Keratinocyte (primary cell): ENCODE measurements around the gene DYDC1. TPM values are rescaled to one million over a fixed set of nuclear protein-coding genes. Genes with fewer than 3 reads are reported as not detected.

ENCODE experiments used
- DNase-seq: peaks from one replicate; pipeline ENCODE4 v3.0.0-alpha.2; 2011; ENCODE audit warnings: low read depth, missing footprints, low spot score
- FAIRE-seq: peaks from 2 replicates; lab custom pipeline; 2011; peaks lifted over from hg19 to GRCh38; lab: Jason Lieb, UNC
- H2AFZ ChIP-seq: 2 replicates; pipeline ENCODE4 v1.6.0; 2012; ENCODE audit warnings: low read length, control low read depth, inconsistent platforms; ENCODE audit not compliant: control insufficient read depth
- H3K27ac ChIP-seq: 2 replicates; pipeline ENCODE4 v1.5.1; 2011; ENCODE audit warnings: low read length; ENCODE audit not compliant: control insufficient read depth, insufficient read depth
- H3K27me3 ChIP-seq: 3 replicates; pipeline ENCODE4 v1.6.0; 2011; ENCODE audit warnings: low read length; ENCODE audit not compliant: control insufficient read depth, insufficient read depth; ENCODE audit errors: extremely low read depth
- H3K36me3 ChIP-seq, 2 experiments: 2 replicates in 1 of 2; 3 replicates in 1 of 2; pipeline ENCODE4 v1.5.1; 2011; ENCODE audit warnings: low read length in 2 of 2, mild to moderate bottlenecking in 1 of 2; ENCODE audit not compliant: control insufficient read depth in 2 of 2, insufficient read depth in 2 of 2; ENCODE audit errors: extremely low read depth in 1 of 2
- H3K4me1 ChIP-seq: 3 replicates; pipeline ENCODE4 v1.5.1; 2011; ENCODE audit warnings: low read length; ENCODE audit not compliant: control insufficient read depth, insufficient read depth; ENCODE audit errors: extremely low read depth
- H3K4me2 ChIP-seq: 3 replicates; pipeline ENCODE4 v1.6.0; 2011; ENCODE audit warnings: low read depth, low read length; ENCODE audit not compliant: control insufficient read depth, insufficient read depth; ENCODE audit errors: extremely low read depth
- H3K4me3 ChIP-seq, 3 experiments: fragments of 200-600 bp in 1 of 3; sonication (generic) in 1 of 3; 2 replicates in 2 of 3; 3 replicates in 1 of 3; pipeline ENCODE4 v1.5.1; 2011 to 2016; ENCODE audit warnings: low read length in 3 of 3, mild to moderate bottlenecking in 3 of 3, control low read depth in 2 of 3, inconsistent platforms in 1 of 3, low read depth in 1 of 3, mixed read lengths in 1 of 3, mixed run types in 1 of 3, moderate library complexity in 1 of 3; ENCODE audit not compliant: control insufficient read depth in 2 of 3, insufficient read depth in 2 of 3; ENCODE audit errors: extremely low read depth in 1 of 3
- H3K79me2 ChIP-seq: 2 replicates; pipeline ENCODE4 v1.6.0; 2012; ENCODE audit warnings: low read length; ENCODE audit not compliant: control insufficient read depth, insufficient read depth
- H3K9ac ChIP-seq: 3 replicates; pipeline ENCODE4 v1.6.0; 2011; ENCODE audit warnings: low read length; ENCODE audit not compliant: control insufficient read depth, insufficient read depth; ENCODE audit errors: extremely low read depth
- H3K9me1 ChIP-seq: 3 replicates; pipeline ENCODE4 v1.6.0; 2011; ENCODE audit warnings: low read length; ENCODE audit not compliant: control insufficient read depth, insufficient read depth; ENCODE audit errors: extremely low read depth
- H3K9me3 ChIP-seq: 2 replicates; pipeline ENCODE4 v1.5.1; 2012; ENCODE audit warnings: low read depth, low read length; ENCODE audit not compliant: control insufficient read depth
- H4K20me1 ChIP-seq: 3 replicates; pipeline ENCODE4 v1.6.0; 2011; ENCODE audit warnings: low read length; ENCODE audit not compliant: control insufficient read depth, insufficient read depth; ENCODE audit errors: extremely low read depth
- CTCF ChIP-seq, 3 experiments: IDR thresholded peaks in 1 of 3; conservative IDR thresholded peaks in 1 of 3; optimal IDR thresholded peaks in 1 of 3; 2 replicates in 2 of 3; 3 replicates in 1 of 3; pipeline versions ENCODE3 to v1.5.1; 2011; ENCODE audit warnings: low read length in 3 of 3, mild to moderate bottlenecking in 3 of 3, moderate library complexity in 2 of 3, control low read depth in 1 of 3, inconsistent platforms in 1 of 3; ENCODE audit not compliant: insufficient read depth in 2 of 3; ENCODE audit errors: extremely low read depth in 1 of 3
- EZH2 ChIP-seq: IDR thresholded peaks from one replicate; pipeline ENCODE4 v1.6.1; 2012; ENCODE audit warnings: inconsistent platforms, mild to moderate bottlenecking, low read length, moderate library complexity
- dilution Hi-C: fragments of 300-500 bp; cut with MboI; formaldehyde crosslinking; loops from one replicate; pipeline ENCODE4 v1.7.0; 2020; ENCODE audit warnings: low sequenced_read_pairs; ENCODE audit not compliant: extremely low pct_ligation_motif_present
- polyA plus RNA-seq, 5 experiments: library from polyadenylated mRNA; depleted of rRNA in 3 of 5; stranded (reverse) in 3 of 5; stranded (forward) in 1 of 5; unstranded in 1 of 5; fragments of >200 nt; gene quantifications; 1 replicate in 1 of 5; 2 replicates in 3 of 5; 3 replicates in 1 of 5; pipeline versions ENCODE4 v1.2.1 to v1.2.3, GENCODE V29; 2011 to 2012; ENCODE audit warnings: missing spikeins in 2 of 5, low read depth in 1 of 5, low replicate concordance in 1 of 5

The DYDC1 gene
- polyA plus RNA-seq, 1 donor (not counting 4 experiments of a cell fraction or from before 2014, with no cell fraction given), result not detected

- Histone ChIP-seq H3K27ac (no peak overlapping the region), H3K36me3 (no peaks in the 10 kb centered on the region)
Observed at GRCh38 chr10:80319725-80320290, 36.7 kb downstream of the DYDC1 start.

GRCh38 chr10:80319318-80319717, 37.2 kb downstream of the DYDC1 start:
- H2AFZ ChIP-seq, result no peak overlapping the region
- H3K9ac ChIP-seq, result no peak overlapping the region
- H3K4me3 ChIP-seq, result no peak overlapping the region
- no peaks in the 10 kb centered on the region for H4K20me1 ChIP-seq
- H3K9me1 ChIP-seq, result no peaks in the 10 kb centered on the region
- no peaks in the 10 kb centered on the region for H3K4me1 ChIP-seq
- no peaks in the 10 kb centered on the region for H3K36me3 ChIP-seq
- dilution Hi-C loops, result no loop called here
- H3K27ac ChIP-seq, result no peak overlapping the region
- H3K9me3 ChIP-seq, result no peaks in the 10 kb centered on the region
- FAIRE-seq (no peak), DNase-seq (no peak)
- H3K27me3 ChIP-seq, result no peaks in the 10 kb centered on the region
- H3K4me2 ChIP-seq, result no peak overlapping the region
- TF ChIP-seq CTCF (optimal IDR thresholded peaks at IDR 0.05 in 1 of 3, IDR thresholded peaks at IDR 0.05 in 1 of 3, conservative IDR thresholded peaks at IDR 0.05 in 1 of 3; ENCODE audit: extremely low read depth in 1 of 3, insufficient read depth in 2 of 3, low read length in 3 of 3), result no peak
- no peak for TF ChIP-seq EZH2
- no peaks in the 10 kb centered on the region for H3K79me2 ChIP-seq

More at GRCh38 chr10:80319725-80320290, 36.7 kb downstream of the DYDC1 start:
- Histone ChIP-seq H3K4me1 (no peaks in the 10 kb centered on the region), H3K27me3 (no peaks in the 10 kb centered on the region), H3K79me2 (no peaks in the 10 kb centered on the region), H3K4me3 (no peak overlapping the region), H4K20me1 (no peaks in the 10 kb centered on the region), H3K4me2 (no peak overlapping the region), H3K9ac (no peak overlapping the region), H3K9me1 (no peaks in the 10 kb centered on the region), H2AFZ (no peak overlapping the region), H3K9me3 (no peaks in the 10 kb centered on the region)
- dilution Hi-C loops, result no loop called here
- FAIRE-seq (no peak), DNase-seq (no peak)
- no peak for TF ChIP-seq EZH2
- no peak for TF ChIP-seq CTCF (optimal IDR thresholded peaks at IDR 0.05 in 1 of 3, IDR thresholded peaks at IDR 0.05 in 1 of 3, conservative IDR thresholded peaks at IDR 0.05 in 1 of 3; ENCODE audit: extremely low read depth in 1 of 3, insufficient read depth in 2 of 3, low read length in 3 of 3)
